Measurements from ENCODE around the gene TSC22D3.

TSC22D3 gene

DNA sequence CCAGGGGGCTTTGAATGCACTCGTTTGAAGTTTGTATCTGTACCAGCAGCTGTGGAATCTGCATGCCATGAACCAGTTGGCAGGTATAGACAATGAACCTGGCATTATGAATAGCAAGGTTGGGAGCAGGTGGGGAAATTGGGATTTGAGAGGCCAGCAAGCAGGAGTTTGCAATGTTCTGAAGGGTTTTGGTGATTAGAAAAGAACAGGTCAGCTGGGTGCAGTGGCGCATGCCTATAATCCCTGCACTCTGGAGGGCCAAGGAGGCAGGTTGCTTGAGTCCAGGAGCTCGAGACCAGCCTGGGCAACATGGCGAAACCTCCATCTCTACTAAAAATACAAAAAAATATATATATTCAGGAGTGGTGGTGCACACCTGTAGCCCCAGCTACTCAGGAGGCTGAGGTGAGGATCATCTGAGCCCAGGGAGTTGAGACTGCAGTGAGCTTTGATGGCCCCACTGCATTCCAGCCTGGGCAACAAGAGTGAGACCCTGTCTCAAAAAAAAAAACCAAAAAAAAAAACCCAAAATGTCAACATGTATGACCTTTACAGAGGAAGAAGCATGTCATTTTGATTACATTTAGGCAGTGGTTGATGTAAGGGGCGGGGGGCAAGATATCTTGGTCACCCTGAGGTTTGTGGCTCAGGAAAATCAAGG is 63.9 kb downstream of the TSC22D3 start:
- H3K27ac ChIP-seq (ENCODE audit: low read depth, low read length): peak overlapping the region; percentile 99
- peaks cover 12% of the 10 kb centered on the region; the same call in 1 of the 2 replicates for H3K36me3 ChIP-seq (ENCODE audit: insufficient read depth, low read length)
- peaks cover 20% of the 10 kb centered on the region for H3K79me2 ChIP-seq (ENCODE audit: control insufficient read depth, insufficient read depth, low read length, unreplicated experiment)
- no peak overlapping the region for H2AFZ ChIP-seq (ENCODE audit: low read length, unreplicated experiment)
- no peaks in the 10 kb centered on the region for H3K27me3 ChIP-seq (ENCODE audit: insufficient read depth, low read length)
- H3K4me3 ChIP-seq (ENCODE audit: low read depth, low read length): peak overlapping the region; percentile 51; the same call in 1 of the 2 replicates
- peaks cover 44% of the 10 kb centered on the region for H3K4me1 ChIP-seq (ENCODE audit: control insufficient read depth, insufficient read depth, low read length, unreplicated experiment)

DNA sequence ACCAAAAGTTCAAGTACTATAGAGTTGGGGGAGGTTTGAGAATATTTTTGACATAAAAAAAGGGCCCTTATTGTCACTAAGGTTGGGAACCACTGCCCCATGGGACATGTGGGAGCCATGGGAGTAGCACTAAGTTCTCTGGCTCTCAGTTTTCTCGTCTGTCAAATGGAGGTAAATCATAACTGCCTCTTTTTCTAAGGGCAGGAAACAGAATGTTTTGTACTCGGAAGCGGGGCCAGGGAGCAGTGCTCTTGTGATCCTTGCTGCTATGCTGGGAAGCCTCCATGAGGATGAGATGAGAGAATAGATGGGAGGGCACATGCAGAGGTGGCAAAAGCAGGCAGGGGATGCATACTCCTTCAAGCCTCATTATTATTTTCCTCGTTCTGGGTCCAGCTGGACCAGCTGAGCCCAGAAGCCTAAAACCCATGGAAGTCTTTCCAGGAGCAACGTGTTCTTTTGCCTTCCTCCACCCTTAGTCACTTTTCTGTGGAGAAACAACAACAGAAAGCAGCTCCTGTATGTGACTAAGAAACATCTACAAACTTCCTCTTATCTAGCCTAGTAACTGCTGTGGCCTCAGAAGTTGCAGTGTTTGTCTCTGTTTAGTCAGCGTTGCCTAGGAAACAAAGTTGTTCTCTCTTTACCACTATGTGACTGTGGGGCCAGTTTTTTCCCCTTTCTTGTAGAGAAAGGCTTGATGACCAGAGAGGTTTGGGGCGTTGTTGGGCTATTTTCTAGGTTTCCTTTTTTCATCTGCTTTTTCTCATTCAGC is 64.8 kb downstream of the TSC22D3 start:
- Histone ChIP-seq H3K79me2 (ENCODE audit: control insufficient read depth, insufficient read depth, low read length, unreplicated experiment) (peaks cover 13% of the 10 kb centered on the region), H2AFZ (ENCODE audit: low read length, unreplicated experiment) (no peak overlapping the region), H3K36me3 (ENCODE audit: insufficient read depth, low read length) (peaks cover 12% of the 10 kb centered on the region; the same call in 1 of the 2 replicates), H3K27me3 (ENCODE audit: insufficient read depth, low read length) (no peaks in the 10 kb centered on the region), H3K4me3 (ENCODE audit: low read depth, low read length) (no peak overlapping the region), H3K4me1 (ENCODE audit: control insufficient read depth, insufficient read depth, low read length, unreplicated experiment) (peaks cover 44% of the 10 kb centered on the region), H3K27ac (ENCODE audit: low read depth, low read length) (peak overlapping the region; percentile 99)

DNA sequence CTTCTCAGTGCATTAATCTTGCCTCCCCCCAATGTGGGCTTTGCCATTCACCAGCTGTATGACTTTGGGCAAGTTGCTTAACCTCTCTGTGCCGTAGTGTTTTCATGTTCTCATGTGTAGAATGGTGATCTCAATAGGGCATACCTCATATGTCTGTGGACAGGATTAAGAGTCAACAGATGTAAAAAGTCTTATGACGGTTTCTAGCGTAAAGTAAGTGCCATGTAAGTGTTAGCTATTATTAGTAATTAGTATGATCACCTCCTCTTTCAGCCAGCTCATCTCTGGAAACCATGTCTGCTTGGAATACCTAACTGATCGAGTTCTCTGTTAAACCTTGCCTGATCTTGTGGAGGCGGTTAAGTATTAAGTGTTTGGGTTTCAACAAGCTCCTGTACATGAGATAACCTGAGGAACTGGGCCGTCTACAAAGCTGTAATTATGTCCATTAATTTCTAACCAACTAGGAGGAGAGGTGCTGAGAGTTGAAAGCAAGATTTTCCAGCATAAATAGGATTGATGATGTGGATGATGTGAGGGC is 66.3 kb downstream of the TSC22D3 start:
- no peak overlapping the region for H3K27ac ChIP-seq (ENCODE audit: low read depth, low read length)
- H3K4me3 ChIP-seq (ENCODE audit: low read depth, low read length): no peak overlapping the region
- H3K4me1 ChIP-seq (ENCODE audit: control insufficient read depth, insufficient read depth, low read length, unreplicated experiment): peaks cover 35% of the 10 kb centered on the region

DNA sequence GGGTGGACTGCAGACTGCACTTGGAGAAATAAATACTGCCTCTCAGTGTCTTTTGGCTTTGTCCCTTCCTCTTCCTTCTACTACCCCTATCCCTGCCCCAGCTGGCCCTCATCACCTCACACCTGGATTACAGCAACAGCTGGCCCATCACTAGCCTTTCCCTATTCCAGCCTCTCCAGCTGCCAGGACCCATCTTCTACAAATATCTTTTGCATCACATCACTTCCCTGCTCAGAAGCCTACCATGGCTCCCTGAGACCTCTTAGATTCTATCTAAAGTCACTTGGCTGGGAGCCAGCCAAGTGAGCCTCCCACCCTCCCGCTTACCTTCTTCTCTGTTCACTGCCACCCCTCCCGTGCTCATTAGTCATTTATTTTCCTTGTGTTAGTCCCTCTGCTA is 66.8 kb downstream of the TSC22D3 start:
- Histone ChIP-seq H3K27ac (ENCODE audit: low read depth, low read length) (no peak overlapping the region), H3K4me1 (ENCODE audit: control insufficient read depth, insufficient read depth, low read length, unreplicated experiment) (peaks cover 30% of the 10 kb centered on the region), H2AFZ (ENCODE audit: low read length, unreplicated experiment) (no peak overlapping the region), H3K79me2 (ENCODE audit: control insufficient read depth, insufficient read depth, low read length, unreplicated experiment) (no peaks in the 10 kb centered on the region), H3K27me3 (ENCODE audit: insufficient read depth, low read length) (no peaks in the 10 kb centered on the region), H3K36me3 (ENCODE audit: insufficient read depth, low read length) (no peaks in the 10 kb centered on the region), H3K4me3 (ENCODE audit: low read depth, low read length) (no peak overlapping the region)

More for the DNA sequence above, 66.3 kb downstream of the TSC22D3 start:
- Histone ChIP-seq H3K36me3 (ENCODE audit: insufficient read depth, low read length) (peaks cover 3% of the 10 kb centered on the region; the same call in 1 of the 2 replicates), H3K79me2 (ENCODE audit: control insufficient read depth, insufficient read depth, low read length, unreplicated experiment) (no peaks in the 10 kb centered on the region), H3K27me3 (ENCODE audit: insufficient read depth, low read length) (no peaks in the 10 kb centered on the region), H2AFZ (ENCODE audit: low read length, unreplicated experiment) (no peak overlapping the region)

DNA sequence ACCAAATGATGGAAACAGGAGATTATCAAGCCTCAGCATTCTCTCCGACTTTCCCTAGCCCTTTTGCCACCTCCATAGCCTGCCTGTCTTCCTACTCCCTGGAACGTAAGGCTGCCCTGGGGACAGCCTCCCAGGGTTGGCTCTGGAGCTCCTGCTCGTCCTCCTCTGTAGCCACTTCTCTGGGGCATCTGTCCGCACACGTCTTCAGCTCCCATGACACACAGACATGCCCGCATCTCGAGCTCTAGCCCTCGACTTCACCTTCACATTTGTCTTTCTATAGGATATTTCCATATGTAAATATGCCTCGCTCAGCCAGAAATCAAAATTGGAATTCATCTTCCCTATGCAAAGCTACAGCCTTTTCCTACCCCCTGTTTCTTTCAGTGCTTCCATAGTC is 67.7 kb downstream of the TSC22D3 start:
- H3K4me1 ChIP-seq (ENCODE audit: control insufficient read depth, insufficient read depth, low read length, unreplicated experiment): peaks cover 21% of the 10 kb centered on the region
- H3K79me2 ChIP-seq (ENCODE audit: control insufficient read depth, insufficient read depth, low read length, unreplicated experiment): no peaks in the 10 kb centered on the region
- H3K36me3 ChIP-seq (ENCODE audit: insufficient read depth, low read length): no peaks in the 10 kb centered on the region
- H3K4me3 ChIP-seq (ENCODE audit: low read depth, low read length): no peak overlapping the region
- no peak overlapping the region for H3K27ac ChIP-seq (ENCODE audit: low read depth, low read length)
- no peaks in the 10 kb centered on the region for H3K27me3 ChIP-seq (ENCODE audit: insufficient read depth, low read length)
- no peak overlapping the region for H2AFZ ChIP-seq (ENCODE audit: low read length, unreplicated experiment)

DNA sequence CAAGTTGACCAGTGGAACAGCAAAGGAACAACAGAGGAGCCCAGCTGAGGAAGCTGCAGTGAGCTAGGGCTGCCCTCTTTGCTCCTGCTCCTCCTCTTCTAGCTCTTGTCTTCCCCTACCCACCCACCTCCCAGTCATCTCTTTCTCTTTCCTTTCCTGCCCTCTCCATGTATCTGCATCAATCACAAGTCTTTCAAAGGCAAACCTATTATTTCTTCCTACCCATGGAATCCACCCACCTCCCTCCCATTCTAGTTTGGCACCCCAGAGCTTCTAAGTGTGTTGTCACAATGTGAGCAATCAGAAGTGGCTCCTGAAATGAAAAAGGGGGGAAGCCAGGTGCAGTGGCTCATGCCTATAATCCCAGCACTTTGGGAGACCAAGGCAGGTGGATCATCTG is 69.3 kb downstream of the TSC22D3 start:
- Histone ChIP-seq H3K27me3 (ENCODE audit: insufficient read depth, low read length) (no peaks in the 10 kb centered on the region), H3K4me1 (ENCODE audit: control insufficient read depth, insufficient read depth, low read length, unreplicated experiment) (peaks cover 6% of the 10 kb centered on the region), H2AFZ (ENCODE audit: low read length, unreplicated experiment) (no peak overlapping the region), H3K79me2 (ENCODE audit: control insufficient read depth, insufficient read depth, low read length, unreplicated experiment) (no peaks in the 10 kb centered on the region), H3K4me3 (ENCODE audit: low read depth, low read length) (no peak overlapping the region), H3K27ac (ENCODE audit: low read depth, low read length) (no peak overlapping the region), H3K36me3 (ENCODE audit: insufficient read depth, low read length) (no peaks in the 10 kb centered on the region)

DNA sequence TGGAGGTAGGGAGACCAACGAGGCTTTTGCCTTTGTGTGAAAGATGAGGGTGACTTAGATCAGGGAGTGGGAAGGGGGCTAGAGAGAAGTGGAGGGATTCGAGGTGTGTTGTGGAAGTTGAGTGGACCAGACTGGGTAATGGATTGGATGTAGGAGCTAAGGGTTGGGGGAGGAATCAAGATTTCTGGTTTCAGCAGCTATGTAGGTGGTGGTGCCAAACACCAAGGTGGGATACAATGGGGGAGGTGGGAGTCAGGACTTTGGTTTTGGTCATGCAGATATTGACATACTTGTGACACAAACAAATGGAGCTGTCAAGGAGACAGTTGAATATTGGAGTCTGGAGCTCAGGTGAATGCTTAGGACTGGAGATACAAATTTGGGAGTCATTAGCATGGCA is 71.0 kb downstream of the TSC22D3 start:
- Histone ChIP-seq H2AFZ (ENCODE audit: low read length, unreplicated experiment) (no peak overlapping the region), H3K4me3 (ENCODE audit: low read depth, low read length) (no peak overlapping the region), H3K36me3 (ENCODE audit: insufficient read depth, low read length) (no peaks in the 10 kb centered on the region), H3K4me1 (ENCODE audit: control insufficient read depth, insufficient read depth, low read length, unreplicated experiment) (peaks cover 8% of the 10 kb centered on the region), H3K79me2 (ENCODE audit: control insufficient read depth, insufficient read depth, low read length, unreplicated experiment) (no peaks in the 10 kb centered on the region), H3K27ac (ENCODE audit: low read depth, low read length) (no peak overlapping the region), H3K27me3 (ENCODE audit: insufficient read depth, low read length) (no peaks in the 10 kb centered on the region)

DNA sequence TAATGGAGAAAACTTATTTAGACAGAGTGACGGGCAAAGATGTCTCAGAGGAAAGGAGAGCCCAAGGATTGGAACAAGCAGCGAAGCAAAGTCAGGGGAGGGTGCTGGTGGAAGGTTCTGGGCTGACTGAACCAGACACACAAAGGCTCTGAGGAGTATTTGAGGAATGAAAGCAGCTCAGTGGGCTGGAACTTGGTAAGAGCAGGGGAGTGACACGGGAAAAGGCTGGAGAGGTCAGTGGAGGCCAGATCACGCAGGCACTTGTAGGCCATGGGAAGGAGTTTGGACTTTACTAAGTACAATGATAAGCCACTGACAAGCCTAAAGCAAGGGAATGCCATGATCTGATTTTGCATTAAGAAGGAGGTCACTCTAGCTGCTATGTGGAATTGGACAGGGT is 71.4 kb downstream of the TSC22D3 start:
- H2AFZ ChIP-seq (ENCODE audit: low read length, unreplicated experiment): no peak overlapping the region
- H3K4me3 ChIP-seq (ENCODE audit: low read depth, low read length): no peak overlapping the region
- peaks cover 8% of the 10 kb centered on the region for H3K4me1 ChIP-seq (ENCODE audit: control insufficient read depth, insufficient read depth, low read length, unreplicated experiment)
- no peaks in the 10 kb centered on the region for H3K79me2 ChIP-seq (ENCODE audit: control insufficient read depth, insufficient read depth, low read length, unreplicated experiment)
- H3K27ac ChIP-seq (ENCODE audit: low read depth, low read length): no peak overlapping the region
- no peaks in the 10 kb centered on the region for H3K27me3 ChIP-seq (ENCODE audit: insufficient read depth, low read length)
- no peaks in the 10 kb centered on the region for H3K36me3 ChIP-seq (ENCODE audit: insufficient read depth, low read length)

DNA sequence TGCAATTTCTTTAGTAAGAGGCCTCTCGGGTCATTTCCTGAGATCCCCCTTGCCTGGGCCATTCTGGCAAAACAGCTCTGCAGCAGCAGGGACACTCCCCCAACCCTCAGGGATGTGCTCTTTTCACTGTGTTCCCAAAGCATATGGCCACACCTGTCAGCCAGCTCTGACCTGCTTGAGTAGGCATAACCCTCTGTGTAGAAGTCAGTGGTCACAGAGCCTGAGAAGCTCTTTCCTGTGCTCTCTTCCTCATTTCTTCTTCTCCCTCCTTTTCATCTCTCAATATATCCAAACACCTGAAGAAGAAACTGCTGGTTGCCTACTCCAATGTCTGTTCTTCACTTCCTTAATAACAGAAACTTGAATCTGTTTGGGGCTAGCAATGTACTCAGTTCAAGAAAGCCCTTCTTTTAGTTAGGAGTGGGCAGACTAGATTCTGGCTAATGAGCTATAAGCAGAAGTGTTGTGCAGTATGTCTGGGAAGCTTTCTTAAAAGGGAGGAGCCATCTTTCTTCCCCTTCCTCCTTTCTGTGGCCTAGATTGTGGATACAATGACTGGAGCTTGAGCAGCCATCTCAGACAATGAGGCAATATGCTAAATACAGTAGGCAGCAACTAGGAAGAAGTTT is 74.0 kb downstream of the TSC22D3 start:
- Histone ChIP-seq H3K79me2 (ENCODE audit: control insufficient read depth, insufficient read depth, low read length, unreplicated experiment) (no peaks in the 10 kb centered on the region), H3K27me3 (ENCODE audit: insufficient read depth, low read length) (no peaks in the 10 kb centered on the region), H3K4me3 (ENCODE audit: low read depth, low read length) (no peak overlapping the region), H2AFZ (ENCODE audit: low read length, unreplicated experiment) (no peak overlapping the region), H3K27ac (ENCODE audit: low read depth, low read length) (no peak overlapping the region), H3K4me1 (ENCODE audit: control insufficient read depth, insufficient read depth, low read length, unreplicated experiment) (peaks cover 8% of the 10 kb centered on the region), H3K36me3 (ENCODE audit: insufficient read depth, low read length) (no peaks in the 10 kb centered on the region)

DNA sequence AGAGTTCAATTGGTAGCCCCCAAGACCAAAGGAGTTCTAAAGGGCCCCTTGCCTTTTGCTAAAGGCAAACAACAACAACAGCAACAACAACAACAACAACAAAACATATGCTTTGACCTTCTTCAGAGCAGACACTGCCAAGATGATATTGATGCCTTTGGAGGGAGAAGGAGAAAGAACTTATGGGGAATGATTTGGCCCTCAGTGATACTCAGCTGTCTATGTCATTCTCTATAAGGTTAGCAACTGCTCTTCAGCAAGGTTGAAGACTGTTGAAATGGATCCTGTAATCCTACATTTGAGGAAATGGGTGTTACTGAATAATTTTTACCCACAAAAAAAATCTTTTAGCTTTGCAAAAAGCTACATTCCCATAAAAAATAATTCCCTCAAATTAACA is 74.8 kb downstream of the TSC22D3 start:
- Histone ChIP-seq H3K36me3 (ENCODE audit: insufficient read depth, low read length) (no peaks in the 10 kb centered on the region), H2AFZ (ENCODE audit: low read length, unreplicated experiment) (peak overlapping the region; percentile 50), H3K27ac (ENCODE audit: low read depth, low read length) (peak overlapping the region; percentile 41; the same call in 1 of the 2 replicates), H3K4me1 (ENCODE audit: control insufficient read depth, insufficient read depth, low read length, unreplicated experiment) (peaks cover 8% of the 10 kb centered on the region), H3K79me2 (ENCODE audit: control insufficient read depth, insufficient read depth, low read length, unreplicated experiment) (no peaks in the 10 kb centered on the region), H3K27me3 (ENCODE audit: insufficient read depth, low read length) (no peaks in the 10 kb centered on the region), H3K4me3 (ENCODE audit: low read depth, low read length) (no peak overlapping the region)
